ENCODE measurements around the gene SESTD1.

The SESTD1 gene

DNA sequence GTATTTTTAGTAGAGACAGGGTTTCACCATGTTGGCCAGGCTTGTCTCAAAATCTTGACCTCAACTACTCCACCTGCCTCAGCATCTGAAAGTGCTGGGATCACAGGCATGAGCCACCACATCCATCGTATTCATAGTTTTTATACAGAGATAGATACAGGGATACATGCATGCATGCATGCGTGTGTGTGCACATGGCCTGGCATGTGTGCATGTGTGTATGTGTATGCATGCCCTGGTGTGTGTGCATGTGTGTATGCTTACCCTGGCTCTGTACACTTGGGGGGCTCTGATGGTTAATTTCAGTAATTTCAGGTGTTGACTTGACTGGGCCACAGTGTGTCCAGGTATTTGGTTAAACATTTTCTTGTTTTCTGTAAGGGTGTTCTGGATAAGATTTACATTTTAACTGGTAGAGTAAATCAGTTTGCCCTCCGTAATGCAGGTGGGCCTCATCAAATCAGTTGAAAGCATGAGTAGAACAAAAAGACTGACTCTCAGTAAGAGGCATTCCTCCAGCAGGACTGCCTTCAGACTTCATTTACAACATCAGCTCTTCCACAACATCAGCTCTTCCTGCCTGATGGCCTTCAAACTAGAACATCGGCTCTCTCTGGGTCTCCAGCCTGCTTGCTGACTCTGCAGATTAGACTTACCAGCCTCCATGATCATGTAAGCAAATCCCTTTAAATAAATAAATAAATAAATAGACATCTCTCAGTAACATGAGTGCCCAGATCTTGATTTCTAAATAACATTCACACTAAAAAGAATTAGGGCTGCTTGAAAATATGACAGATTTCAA is 30.8 kb downstream of the SESTD1 start:
- peak overlapping the region in 1 of 2 experiments; percentile 48 for H3K18ac ChIP-seq (ENCODE audit: low read depth in 1 of 2, low read length in 2 of 2)
- peak; percentile 24 for DNase-seq
- H3K4me2 ChIP-seq (ENCODE audit: low read length, poor library complexity, severe bottlenecking), result no peak overlapping the region
- peak overlapping the region in 1 of 2 experiments; percentile 71 for H3K4ac ChIP-seq (ENCODE audit: low read depth in 1 of 2, low read length in 2 of 2)
- H3K27ac ChIP-seq (ENCODE audit: low read length, poor library complexity, severe bottlenecking), result no peak overlapping the region
- H4K91ac ChIP-seq (ENCODE audit: low read length), result peak overlapping the region; percentile 8
- peak overlapping the region in 1 of 2 experiments; percentile 5 for H3K14ac ChIP-seq (ENCODE audit: low read length in 2 of 2)
- H3K9ac ChIP-seq (ENCODE audit: low read length), result no peak overlapping the region
- H2BK120ac ChIP-seq (ENCODE audit: low read depth, low read length), result no peak overlapping the region
- H2BK5ac ChIP-seq (ENCODE audit: low read depth, low read length, poor library complexity, severe bottlenecking), result no peak overlapping the region
- no peak overlapping the region for H2AFZ ChIP-seq (ENCODE audit: low read depth, low read length)
- H3K4me1 ChIP-seq (ENCODE audit: control insufficient read depth, insufficient read depth, low read depth, low read length), result peaks cover 5% of the 10 kb centered on the region
- peak overlapping the region; percentile 10 for H4K8ac ChIP-seq (ENCODE audit: low read length)
- H3K79me1 ChIP-seq (replicated peaks; ENCODE audit: low read length, poor library complexity, severe bottlenecking), result peaks cover 20% of the 10 kb centered on the region
- H3K4me3 ChIP-seq (ENCODE audit: insufficient read depth in 1 of 2, low read depth in 1 of 2, low read length in 2 of 2), result no peak overlapping the region
- H3K27me3 ChIP-seq (ENCODE audit: control insufficient read depth in 1 of 2, insufficient read depth in 1 of 2, low read length in 2 of 2), result no peaks in the 10 kb centered on the region
- H3K36me3 ChIP-seq (ENCODE audit: control insufficient read depth in 1 of 2, insufficient read depth in 2 of 2, low read depth in 1 of 2, low read length in 2 of 2), result peaks cover 0 to 11% of the 10 kb centered on the region in 2 experiments
- H2AK5ac ChIP-seq (ENCODE audit: low read length, severe bottlenecking), result no peak overlapping the region
- peak overlapping the region in 1 of 2 experiments; percentile 9 for H3K23ac ChIP-seq (ENCODE audit: low read length in 2 of 2)
- H2BK12ac ChIP-seq (ENCODE audit: low read length in 2 of 2), result peak overlapping the region; percentile 21 to 54
- H2BK15ac ChIP-seq (ENCODE audit: low read depth, poor library complexity, severe bottlenecking), result no peak overlapping the region
- 97% methylated on average over 4 of the region's 4 CpGs for WGBS
- H3K9me3 ChIP-seq (ENCODE audit: control insufficient read depth, low read length), result no peaks in the 10 kb centered on the region

- no peak overlapping the region for H2BK12ac ChIP-seq (ENCODE audit: low read length in 2 of 2)
- no peak overlapping the region for H4K8ac ChIP-seq (ENCODE audit: low read length)
- no peak overlapping the region for H2AFZ ChIP-seq (ENCODE audit: low read depth, low read length)
- H3K23ac ChIP-seq (ENCODE audit: low read length in 2 of 2), result no peak overlapping the region
- peak; percentile 64 for DNase-seq
- H2BK15ac ChIP-seq (ENCODE audit: low read depth, poor library complexity, severe bottlenecking), result no peak overlapping the region
- H3K14ac ChIP-seq (ENCODE audit: low read length in 2 of 2), result no peak overlapping the region
- WGBS, result 74% methylated on average over 3 of the region's 5 CpGs
- H3K4ac ChIP-seq (ENCODE audit: low read depth in 1 of 2, low read length in 2 of 2), result no peak overlapping the region
- no peaks in the 10 kb centered on the region for H3K27me3 ChIP-seq (ENCODE audit: control insufficient read depth in 1 of 2, insufficient read depth in 1 of 2, low read length in 2 of 2)
- H3K79me1 ChIP-seq (replicated peaks; ENCODE audit: low read length, poor library complexity, severe bottlenecking), result peaks cover 20% of the 10 kb centered on the region
- no peak overlapping the region for H4K91ac ChIP-seq (ENCODE audit: low read length)
- no peak overlapping the region for H2AK5ac ChIP-seq (ENCODE audit: low read length, severe bottlenecking)
- H3K27ac ChIP-seq (ENCODE audit: low read length, poor library complexity, severe bottlenecking), result no peak overlapping the region
- H3K36me3 ChIP-seq (ENCODE audit: control insufficient read depth in 1 of 2, insufficient read depth in 2 of 2, low read depth in 1 of 2, low read length in 2 of 2), result peaks cover 0 to 12% of the 10 kb centered on the region in 2 experiments
- H3K4me1 ChIP-seq (ENCODE audit: control insufficient read depth, insufficient read depth, low read depth, low read length), result peaks cover 5% of the 10 kb centered on the region
- no peaks in the 10 kb centered on the region for H3K9me3 ChIP-seq (ENCODE audit: control insufficient read depth, low read length)
- H3K4me3 ChIP-seq (ENCODE audit: insufficient read depth in 1 of 2, low read depth in 1 of 2, low read length in 2 of 2), result no peak overlapping the region
- no peak overlapping the region for H2BK120ac ChIP-seq (ENCODE audit: low read depth, low read length)
- H3K18ac ChIP-seq (ENCODE audit: low read depth in 1 of 2, low read length in 2 of 2), result no peak overlapping the region
- no peak overlapping the region for H3K9ac ChIP-seq (ENCODE audit: low read length)
- no peak overlapping the region for H2BK5ac ChIP-seq (ENCODE audit: low read depth, low read length, poor library complexity, severe bottlenecking)
- H3K4me2 ChIP-seq (ENCODE audit: low read length, poor library complexity, severe bottlenecking), result no peak overlapping the region
Measured at GRCh38 chr2:179233083-179233490, 31.5 kb downstream of the SESTD1 start.

GRCh38 chr2:179226961-179227259 is 37.7 kb downstream of the SESTD1 start:
- H3K4me3 ChIP-seq (ENCODE audit: insufficient read depth in 1 of 2, low read depth in 1 of 2, low read length in 2 of 2), result no peak overlapping the region
- no peak for DNase-seq
- no peak overlapping the region for H2AFZ ChIP-seq (ENCODE audit: low read depth, low read length)
- peaks cover 4% of the 10 kb centered on the region for H3K4me1 ChIP-seq (ENCODE audit: control insufficient read depth, insufficient read depth, low read depth, low read length)
- H3K4me2 ChIP-seq (ENCODE audit: low read length, poor library complexity, severe bottlenecking), result no peak overlapping the region
- no peak overlapping the region for H3K14ac ChIP-seq (ENCODE audit: low read length in 2 of 2)
- H3K27me3 ChIP-seq (ENCODE audit: control insufficient read depth in 1 of 2, insufficient read depth in 1 of 2, low read length in 2 of 2), result no peaks in the 10 kb centered on the region
- H2BK5ac ChIP-seq (ENCODE audit: low read depth, low read length, poor library complexity, severe bottlenecking), result no peak overlapping the region
- no peak overlapping the region for H2BK15ac ChIP-seq (ENCODE audit: low read depth, poor library complexity, severe bottlenecking)
- no peak overlapping the region for H3K18ac ChIP-seq (ENCODE audit: low read depth in 1 of 2, low read length in 2 of 2)
- peaks cover 0 to 6% of the 10 kb centered on the region in 2 experiments for H3K36me3 ChIP-seq (ENCODE audit: control insufficient read depth in 1 of 2, insufficient read depth in 2 of 2, low read depth in 1 of 2, low read length in 2 of 2)
- no peak overlapping the region for H2BK120ac ChIP-seq (ENCODE audit: low read depth, low read length)
- H2BK12ac ChIP-seq (ENCODE audit: low read length in 2 of 2), result no peak overlapping the region
- peaks cover 22% of the 10 kb centered on the region for H3K79me1 ChIP-seq (replicated peaks; ENCODE audit: low read length, poor library complexity, severe bottlenecking)
- H3K9ac ChIP-seq (ENCODE audit: low read length), result no peak overlapping the region
- H3K4ac ChIP-seq (ENCODE audit: low read depth in 1 of 2, low read length in 2 of 2), result no peak overlapping the region
- no peak overlapping the region for H3K23ac ChIP-seq (ENCODE audit: low read length in 2 of 2)
- H2AK5ac ChIP-seq (ENCODE audit: low read length, severe bottlenecking), result no peak overlapping the region
- H4K8ac ChIP-seq (ENCODE audit: low read length), result no peak overlapping the region
- no peak overlapping the region for H4K91ac ChIP-seq (ENCODE audit: low read length)
- no peak overlapping the region for H3K27ac ChIP-seq (ENCODE audit: low read length, poor library complexity, severe bottlenecking)
- H3K9me3 ChIP-seq (ENCODE audit: control insufficient read depth, low read length), result no peaks in the 10 kb centered on the region

GRCh38 chr2:179226203-179226960 is 38.2 kb downstream of the SESTD1 start:
- Histone ChIP-seq H2BK15ac (ENCODE audit: low read depth, poor library complexity, severe bottlenecking) (no peak overlapping the region), H2BK120ac (ENCODE audit: low read depth, low read length) (no peak overlapping the region), H2BK12ac (ENCODE audit: low read length in 2 of 2) (no peak overlapping the region), H3K4me2 (ENCODE audit: low read length, poor library complexity, severe bottlenecking) (no peak overlapping the region), H3K14ac (ENCODE audit: low read length in 2 of 2) (no peak overlapping the region), H3K79me1 (replicated peaks; ENCODE audit: low read length, poor library complexity, severe bottlenecking) (peaks cover 25% of the 10 kb centered on the region), H3K9me3 (ENCODE audit: control insufficient read depth, low read length) (no peaks in the 10 kb centered on the region), H4K91ac (ENCODE audit: low read length) (no peak overlapping the region), H3K9ac (ENCODE audit: low read length) (no peak overlapping the region), H4K8ac (ENCODE audit: low read length) (no peak overlapping the region), H3K27ac (ENCODE audit: low read length, poor library complexity, severe bottlenecking) (no peak overlapping the region), H2AFZ (ENCODE audit: low read depth, low read length) (no peak overlapping the region), H3K4ac (ENCODE audit: low read depth in 1 of 2, low read length in 2 of 2) (no peak overlapping the region), H3K4me1 (ENCODE audit: control insufficient read depth, insufficient read depth, low read depth, low read length) (peaks cover 4% of the 10 kb centered on the region), H3K36me3 (ENCODE audit: control insufficient read depth in 1 of 2, insufficient read depth in 2 of 2, low read depth in 1 of 2, low read length in 2 of 2) (peaks cover 0 to 6% of the 10 kb centered on the region in 2 experiments), H3K4me3 (ENCODE audit: insufficient read depth in 1 of 2, low read depth in 1 of 2, low read length in 2 of 2) (no peak overlapping the region), H3K27me3 (ENCODE audit: control insufficient read depth in 1 of 2, insufficient read depth in 1 of 2, low read length in 2 of 2) (no peaks in the 10 kb centered on the region), H2BK5ac (ENCODE audit: low read depth, low read length, poor library complexity, severe bottlenecking) (no peak overlapping the region), H3K23ac (ENCODE audit: low read length in 2 of 2) (no peak overlapping the region), H2AK5ac (ENCODE audit: low read length, severe bottlenecking) (no peak overlapping the region), H3K18ac (ENCODE audit: low read depth in 1 of 2, low read length in 2 of 2) (no peak overlapping the region)
- DNase-seq, result no peak
- WGBS, result 96% methylated on average over 3 of the region's 6 CpGs
